DOHH2 (cell line): ENCODE results near the gene SURF1.

Source experiments
- CTCF ChIP-seq: fragments of 200-600 bp; sonication (generic); IDR thresholded peaks from one replicate; pipeline ENCODE4 v1.5.1; 2014; ENCODE audit warnings: antibody characterized with exemption, mild to moderate bottlenecking, low read depth, low read length; ENCODE audit not compliant: poor library complexity, severe bottlenecking
- EZH2phosphoT487 ChIP-seq: fragments of 200-600 bp; sonication (generic); IDR thresholded peaks from 2 replicates; pipeline ENCODE4 v1.6.1; 2017; ENCODE audit warnings: borderline replicate concordance, mild to moderate bottlenecking, antibody characterized with exemption, low read length, moderate library complexity, mixed read lengths

GRCh38 chr9:133344071-133344470 is 12.2 kb downstream of the SURF1 start:
- TF ChIP-seq CTCF (no peak), EZH2phosphoT487 (no peak)
